Retinal pigment epithelial cell (primary cell): ENCODE measurements around the gene PKIG.
"Not testable (repeated sequence)": the region's sequence is repeated elsewhere in the genome, so short reads cannot be mapped to it uniquely, and the experiment has no call there.

Source experiments
- DNase-seq: peaks from one replicate; pipeline ENCODE4 v3.0.0-alpha.2; 2010; ENCODE audit warnings: low read depth
- H3K4me3 ChIP-seq: 2 replicates; pipeline ENCODE4 v1.5.1; 2011; ENCODE audit warnings: mild to moderate bottlenecking, low read length, control low read depth, moderate library complexity
- CTCF ChIP-seq: conservative IDR thresholded peaks from 2 replicates; pipeline ENCODE4 v1.5.1; 2011; ENCODE audit warnings: low read depth, low read length, control low read depth, inconsistent platforms

The PKIG gene

DNA sequence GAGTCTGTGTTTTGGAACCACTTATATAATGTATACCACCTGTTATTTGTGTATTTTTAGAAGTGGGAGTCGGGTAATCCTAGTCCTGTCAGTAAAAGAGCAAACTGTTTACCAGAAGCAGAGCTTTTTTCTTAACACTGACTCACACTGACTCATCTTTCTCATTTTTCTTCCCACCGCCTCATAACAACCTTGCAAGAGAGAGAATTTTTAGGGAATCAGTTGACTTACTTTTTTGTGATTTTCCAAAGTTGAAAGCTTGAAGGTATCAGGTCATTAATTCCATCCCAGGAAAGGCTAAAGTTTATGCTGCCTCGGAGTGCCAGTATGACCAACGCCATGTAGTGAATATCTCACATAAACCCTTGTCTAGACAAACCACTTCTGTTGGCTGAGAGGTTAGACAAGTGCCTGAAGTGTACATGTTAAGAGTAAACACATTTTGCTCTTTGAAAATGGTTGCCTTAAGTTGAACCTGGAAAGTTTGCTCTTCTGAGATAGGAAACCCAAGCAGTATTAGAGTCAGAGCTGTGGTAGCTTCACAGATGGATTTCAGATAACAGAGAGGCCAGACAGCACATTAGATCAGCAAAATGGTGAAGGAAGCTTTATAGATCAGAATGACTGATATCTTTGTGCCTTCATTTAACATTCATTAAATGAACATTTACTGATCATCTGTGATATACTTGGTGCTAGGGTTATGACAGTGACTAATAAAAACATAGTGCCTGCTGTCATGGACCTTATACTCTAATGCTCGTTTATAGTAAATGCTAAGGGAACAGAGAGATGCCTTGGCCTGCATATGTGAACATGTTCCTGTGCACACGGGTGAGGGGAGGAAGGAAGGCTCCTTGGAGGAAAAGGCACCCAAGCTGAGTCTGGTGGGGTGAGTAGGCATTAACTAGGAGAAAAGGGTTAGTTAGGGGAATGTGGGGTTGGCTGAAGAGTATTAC, 29.1 kb upstream of the PKIG start:
- DNase-seq, result no peak
- no peak for TF ChIP-seq CTCF
- no peak overlapping the region for H3K4me3 ChIP-seq

- no peak for DNase-seq
- no peak for TF ChIP-seq CTCF
- no peak overlapping the region for H3K4me3 ChIP-seq
Observed at GRCh38 chr20:44559302-44559701, 23.1 kb upstream of the PKIG start.

DNA sequence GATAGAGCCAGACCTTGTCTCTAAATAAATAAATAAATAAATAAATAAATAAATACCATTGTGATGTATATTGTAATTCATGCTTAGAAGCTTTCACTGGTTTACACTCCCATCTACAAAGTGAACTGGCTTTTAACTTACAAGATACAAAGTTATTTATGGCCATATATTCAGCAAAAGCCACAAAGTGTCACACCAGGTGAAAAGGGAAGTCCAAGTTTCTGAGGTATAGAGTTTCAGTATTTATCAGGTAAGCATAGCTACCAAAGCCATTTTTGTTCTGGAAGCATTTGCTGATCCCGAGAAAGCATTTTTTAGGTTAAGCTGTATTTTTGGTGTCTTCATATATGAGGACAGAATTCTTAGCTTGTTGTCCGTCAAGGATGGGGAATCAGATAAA, 22.1 kb upstream of the PKIG start:
- no peak for TF ChIP-seq CTCF
- no peak for DNase-seq

DNA sequence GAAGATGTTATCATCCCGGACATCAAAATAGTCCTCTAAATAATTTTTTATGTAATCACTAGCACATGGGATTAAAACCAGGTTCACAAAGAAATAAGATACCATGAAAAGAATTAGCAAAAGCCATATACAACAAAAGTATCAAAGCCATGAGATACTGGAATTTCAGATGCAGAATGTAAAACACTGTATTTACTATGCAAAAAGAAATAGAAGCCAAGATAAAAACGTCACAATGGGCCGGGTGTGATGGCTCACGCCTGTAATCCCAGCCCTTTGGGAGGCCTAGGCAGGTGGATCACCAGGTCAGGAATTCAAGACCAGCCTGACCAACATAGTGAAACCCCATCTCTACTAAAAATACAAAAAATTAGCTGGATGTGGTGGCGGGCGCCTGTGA, 21.6 kb upstream of the PKIG start:
- not testable (repeated sequence) for DNase-seq, H3K4me3 ChIP-seq

More for the DNA sequence above, 22.1 kb upstream of the PKIG start:
- H3K4me3 ChIP-seq, result no peak overlapping the region

DNA sequence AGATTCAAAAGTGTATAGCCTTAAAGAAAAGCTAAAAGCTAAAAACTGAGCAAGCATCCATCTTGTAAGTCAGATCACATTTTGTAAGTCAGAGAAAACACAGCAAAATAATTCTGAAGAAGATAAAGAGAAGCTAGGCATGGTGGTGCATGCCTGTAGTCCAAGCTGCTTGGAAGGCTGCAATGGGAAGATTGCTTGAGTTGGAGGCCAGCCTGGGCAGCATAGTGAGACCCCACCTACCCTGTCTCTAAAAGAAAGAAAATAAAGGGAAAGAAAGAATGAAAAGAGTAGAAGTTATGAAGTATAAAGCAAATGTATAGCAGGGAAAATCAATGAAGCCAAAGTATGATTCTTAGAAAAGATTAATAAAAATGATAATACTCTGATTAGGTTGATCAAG, 20.5 kb upstream of the PKIG start:
- TF ChIP-seq CTCF, result no peak
- no peak overlapping the region for H3K4me3 ChIP-seq
- DNase-seq, result no peak

- DNase-seq, result no peak
- TF ChIP-seq CTCF, result no peak
- H3K4me3 ChIP-seq, result no peak overlapping the region
Observed at GRCh38 chr20:44566018-44566417, 16.4 kb upstream of the PKIG start.

DNA sequence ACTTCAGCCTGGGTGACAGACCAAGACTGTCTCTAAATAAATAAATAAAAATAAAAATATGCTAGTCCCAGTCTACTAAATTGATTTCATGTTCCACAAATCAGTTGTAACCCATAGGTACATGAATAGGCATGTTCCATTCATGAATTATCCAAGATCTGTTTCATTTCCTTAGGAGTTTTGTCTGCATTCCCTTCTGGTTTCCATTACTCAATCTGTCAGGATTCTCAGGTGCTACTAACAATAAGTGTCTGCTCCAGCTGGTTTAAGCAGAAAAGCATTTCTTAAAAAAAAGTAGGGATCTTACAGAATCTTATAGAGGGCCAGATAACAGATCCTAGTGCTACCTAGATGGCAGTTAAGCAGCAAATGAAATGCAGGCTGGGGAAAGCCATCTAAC, 15.6 kb upstream of the PKIG start:
- no peak overlapping the region for H3K4me3 ChIP-seq
- DNase-seq, result no peak
- TF ChIP-seq CTCF, result no peak
